ENCODE data around the gene ABI3. TPM values are rescaled to one million over a fixed set of nuclear protein-coding genes. Genes with fewer than 3 reads are reported as not detected.

Gene ABI3
- total RNA-seq, 2 experiments from 2014 or later: 46.3 to 48.2 TPM

- ChIA-PET CTCF (interaction anchor here (1.2 to 1.5 kb wide), 2 partner anchors 26 to 90 kb away, joined by 3 to 5 read pairs; no protein-coding TSS in a partner anchor), POLR2A (interaction anchor here (1.2 to 4.7 kb wide), 5 partner anchors 9 to 22 kb away, joined by 4 to 38 read pairs (median 6); partner anchors contain the start of genes ABI3 and GNGT2)
- Mint-ChIP-seq H3K36me3 (ENCODE audit: low read depth) (peaks cover 3% of the 10 kb centered on the region), H3K9me3 (no peaks in the 10 kb centered on the region), H3K4me3 (no peak overlapping the region), H3K4me1 (peaks cover 18% of the 10 kb centered on the region), H3K27ac (no peak overlapping the region), H3K27me3 (peaks cover 2% of the 10 kb centered on the region)
- DNase-seq: no peak
Observed at GRCh38 chr17:49200423-49201083, 10.0 kb upstream of the ABI3 start.

- CTCF ChIA-PET: no interaction called here
- no peak for DNase-seq
- peaks cover 2% of the 10 kb centered on the region for H3K27me3 Mint-ChIP-seq
- no peak overlapping the region for H3K27ac Mint-ChIP-seq
- H3K36me3 Mint-ChIP-seq (ENCODE audit: low read depth): peaks cover 9% of the 10 kb centered on the region
- POLR2A ChIA-PET: interaction anchor here (1.5 to 4.7 kb wide), 2 partner anchors 8 to 9 kb away, joined by 9 to 38 read pairs; partner anchors contain the start of genes ABI3 and GNGT2
- H3K4me3 Mint-ChIP-seq: no peak overlapping the region
- peaks cover 9% of the 10 kb centered on the region for H3K4me1 Mint-ChIP-seq
- no peaks in the 10 kb centered on the region for H3K9me3 Mint-ChIP-seq
Observed at GRCh38 chr17:49201481-49201927, 9.0 kb upstream of the ABI3 start.

GRCh38 chr17:49203796-49204195 lies 6.7 kb upstream of the ABI3 start:
- H3K27me3 Mint-ChIP-seq: peaks cover 2% of the 10 kb centered on the region
- no peaks in the 10 kb centered on the region for H3K9me3 Mint-ChIP-seq
- H3K36me3 Mint-ChIP-seq (ENCODE audit: low read depth): peaks cover 16% of the 10 kb centered on the region
- DNase-seq: no peak
- H3K4me1 Mint-ChIP-seq: peaks cover 7% of the 10 kb centered on the region
- ChIA-PET CTCF (interaction anchor here (0.9 kb wide), 2 partner anchors 12 to 24 kb away, joined by 3 read pairs; no protein-coding TSS in a partner anchor), POLR2A (interaction anchor here (1.5 to 2.1 kb wide), 2 partner anchors 10 to 12 kb away, joined by 7 to 8 read pairs; no protein-coding TSS in a partner anchor)
- no peak overlapping the region for H3K27ac Mint-ChIP-seq
- H3K4me3 Mint-ChIP-seq: no peak overlapping the region

GRCh38 chr17:49204516-49204915 lies 6.0 kb upstream of the ABI3 start:
- peaks cover 14% of the 10 kb centered on the region for H3K4me1 Mint-ChIP-seq
- H3K27ac Mint-ChIP-seq: no peak overlapping the region
- no peak for DNase-seq
- no peak overlapping the region for H3K4me3 Mint-ChIP-seq
- ChIA-PET POLR2A (interaction anchor here (1.1 to 2.1 kb wide), 3 partner anchors 9 to 13 kb away, joined by 4 to 8 read pairs (median 7); no protein-coding TSS in a partner anchor), CTCF (interaction anchor here (0.9 kb wide), 2 partner anchors 13 to 23 kb away, joined by 3 read pairs; no protein-coding TSS in a partner anchor)
- peaks cover 2% of the 10 kb centered on the region for H3K27me3 Mint-ChIP-seq
- H3K9me3 Mint-ChIP-seq: no peaks in the 10 kb centered on the region
- peaks cover 16% of the 10 kb centered on the region for H3K36me3 Mint-ChIP-seq (ENCODE audit: low read depth)

DNA sequence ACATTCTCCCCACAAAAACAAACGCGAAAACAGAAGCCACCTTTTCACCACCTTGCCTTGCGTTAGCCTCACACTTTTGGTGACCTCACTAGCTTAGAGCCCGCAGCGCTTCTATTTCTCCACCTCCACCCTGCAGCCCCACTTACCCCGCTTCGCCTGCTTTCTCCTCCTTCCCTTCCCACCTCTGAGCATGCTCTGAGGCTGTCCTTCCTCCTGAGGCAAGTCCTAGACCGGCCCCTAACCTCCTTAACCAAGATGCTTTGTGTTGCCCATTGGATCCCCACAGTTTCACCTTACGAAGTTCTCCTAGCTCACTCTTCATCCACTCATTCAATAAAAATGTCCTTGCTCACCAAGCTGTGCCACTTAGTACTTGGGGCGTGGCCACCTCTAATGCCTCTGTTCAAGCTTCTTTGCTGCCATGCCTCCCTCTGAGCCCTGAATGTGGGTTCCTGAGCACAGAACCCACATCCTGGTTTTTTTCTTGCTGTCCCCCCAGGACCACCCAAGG lies 1.4 kb upstream of the ABI3 start:
- CTCF ChIA-PET: interaction anchor here (1.1 to 2.7 kb wide), 6 partner anchors 13 to 160 kb away, joined by 3 to 18 read pairs (median 7); no protein-coding TSS in a partner anchor
- peaks cover 53% of the 10 kb centered on the region for H3K4me1 Mint-ChIP-seq
- DNase-seq: no peak
- peak overlapping the region; percentile 90 for H3K4me3 Mint-ChIP-seq
- POLR2A ChIA-PET: interaction anchor here (1.5 to 7.1 kb wide), 4 partner anchors 10 to 17 kb away, joined by 8 to 88 read pairs (median 40); no protein-coding TSS in a partner anchor
- H3K27me3 Mint-ChIP-seq: no peaks in the 10 kb centered on the region
- peaks cover 38% of the 10 kb centered on the region for H3K36me3 Mint-ChIP-seq (ENCODE audit: low read depth)
- no peaks in the 10 kb centered on the region for H3K9me3 Mint-ChIP-seq
- H3K27ac Mint-ChIP-seq: peak overlapping the region; percentile 86

GRCh38 chr17:49213399-49213798 lies 2.9 kb downstream of the ABI3 start:
- Mint-ChIP-seq H3K27ac (no peak overlapping the region), H3K4me3 (peak overlapping the region; percentile 40), H3K27me3 (no peaks in the 10 kb centered on the region), H3K36me3 (ENCODE audit: low read depth) (peaks cover 59% of the 10 kb centered on the region), H3K9me3 (no peaks in the 10 kb centered on the region), H3K4me1 (peaks cover 86% of the 10 kb centered on the region)
- ChIA-PET POLR2A (interaction anchor here (1.0 to 7.1 kb wide), 4 partner anchors 9 to 21 kb away, joined by 3 to 88 read pairs (median 23); no protein-coding TSS in a partner anchor), CTCF (interaction anchor here (0.9 to 3.3 kb wide), 3 partner anchors 9 to 33 kb away, joined by 3 to 9 read pairs (median 7); no protein-coding TSS in a partner anchor)
- DNase-seq: no peak

- Mint-ChIP-seq H3K4me1 (peaks cover 87% of the 10 kb centered on the region), H3K27ac (no peak overlapping the region), H3K9me3 (no peaks in the 10 kb centered on the region), H3K4me3 (peak overlapping the region; percentile 40), H3K36me3 (ENCODE audit: low read depth) (peaks cover 61% of the 10 kb centered on the region), H3K27me3 (no peaks in the 10 kb centered on the region)
- DNase-seq: no peak
- CTCF ChIA-PET: interaction anchor here (2.4 to 3.3 kb wide), 2 partner anchors 9 to 13 kb away, joined by 7 to 9 read pairs; no protein-coding TSS in a partner anchor
- POLR2A ChIA-PET: interaction anchor here (5.9 kb wide), 1 partner anchor 21 kb away, joined by 72 read pairs; no protein-coding TSS in a partner anchor
Observed at GRCh38 chr17:49213847-49214246, 3.3 kb downstream of the ABI3 start.

GRCh38 chr17:49214676-49215360 lies 4.3 kb downstream of the ABI3 start:
- peak overlapping the region; percentile 69 for H3K27ac Mint-ChIP-seq

DNA sequence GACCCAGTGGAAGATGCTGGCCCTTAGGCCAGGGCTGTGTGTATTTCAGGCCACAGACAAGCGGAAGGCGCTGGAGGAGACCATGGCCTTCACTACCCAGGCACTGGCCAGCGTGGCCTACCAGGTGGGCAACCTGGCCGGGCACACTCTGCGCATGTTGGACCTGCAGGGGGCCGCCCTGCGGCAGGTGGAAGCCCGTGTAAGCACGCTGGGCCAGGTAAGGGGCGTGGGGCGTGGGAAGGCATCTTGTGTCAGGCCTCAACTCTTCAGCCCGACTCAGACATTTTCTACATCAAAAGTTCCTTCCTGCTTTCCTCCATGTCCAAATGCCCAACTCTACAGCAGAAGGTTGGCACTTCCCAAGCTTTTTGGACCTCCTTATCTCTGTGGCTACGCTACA lies 6.0 kb downstream of the ABI3 start:
- Mint-ChIP-seq H3K27me3 (no peaks in the 10 kb centered on the region), H3K4me1 (peaks cover 76% of the 10 kb centered on the region), H3K4me3 (peak overlapping the region; percentile 54), H3K27ac (peak overlapping the region; percentile 85), H3K9me3 (no peaks in the 10 kb centered on the region), H3K36me3 (ENCODE audit: low read depth) (peaks cover 70% of the 10 kb centered on the region)
- POLR2A ChIA-PET: interaction anchor here (5.6 to 5.9 kb wide), 2 partner anchors 12 to 24 kb away, joined by 34 to 72 read pairs; partner anchors contain the start of gene PHOSPHO1
- CTCF ChIA-PET: interaction anchor here (0.7 to 3.3 kb wide), 2 partner anchors 10 to 36 kb away, joined by 4 to 9 read pairs; no protein-coding TSS in a partner anchor
- DNase-seq: no peak

More at GRCh38 chr17:49214676-49215360, 4.3 kb downstream of the ABI3 start:
- no peak for DNase-seq
- H3K36me3 Mint-ChIP-seq (ENCODE audit: low read depth): peaks cover 71% of the 10 kb centered on the region
- ChIA-PET CTCF (interaction anchor here (0.7 to 3.3 kb wide), 3 partner anchors 9 to 23 kb away, joined by 4 to 9 read pairs (median 7); no protein-coding TSS in a partner anchor), POLR2A (interaction anchor here (1.2 to 5.9 kb wide), 4 partner anchors 9 to 22 kb away, joined by 5 to 72 read pairs (median 20); partner anchors contain the start of gene PHOSPHO1)
- H3K9me3 Mint-ChIP-seq: no peaks in the 10 kb centered on the region
- H3K4me1 Mint-ChIP-seq: peaks cover 86% of the 10 kb centered on the region
- H3K27me3 Mint-ChIP-seq: no peaks in the 10 kb centered on the region
- H3K4me3 Mint-ChIP-seq: peak overlapping the region; percentile 33

- no peaks in the 10 kb centered on the region for H3K27me3 Mint-ChIP-seq
- peak overlapping the region; percentile 85 for H3K27ac Mint-ChIP-seq
- no peaks in the 10 kb centered on the region for H3K9me3 Mint-ChIP-seq
- peak overlapping the region; percentile 13 for H3K4me3 Mint-ChIP-seq
- H3K36me3 Mint-ChIP-seq (ENCODE audit: low read depth): peaks cover 73% of the 10 kb centered on the region
- no peak for DNase-seq
- H3K4me1 Mint-ChIP-seq: peaks cover 74% of the 10 kb centered on the region
- ChIA-PET POLR2A (interaction anchor here (1.6 to 5.9 kb wide), 4 partner anchors 11 to 144 kb away, joined by 6 to 72 read pairs (median 20); partner anchors contain the start of genes PHOSPHO1 and ZNF652), CTCF (interaction anchor here (0.7 to 3.3 kb wide), 2 partner anchors 10 to 36 kb away, joined by 4 to 9 read pairs; no protein-coding TSS in a partner anchor)
Observed at GRCh38 chr17:49216953-49217650, 6.6 kb downstream of the ABI3 start.

GRCh38 chr17:49217651-49218413 lies 7.3 kb downstream of the ABI3 start:
- no peaks in the 10 kb centered on the region for H3K9me3 Mint-ChIP-seq
- H3K4me1 Mint-ChIP-seq: peaks cover 71% of the 10 kb centered on the region
- peak overlapping the region; percentile 64 for H3K4me3 Mint-ChIP-seq
- peak; percentile 79 for DNase-seq
- ChIA-PET CTCF (interaction anchor here (0.6 to 1.2 kb wide), 3 partner anchors 11 to 26 kb away, joined by 3 read pairs; no protein-coding TSS in a partner anchor), POLR2A (interaction anchor here (1.2 to 5.9 kb wide), 6 partner anchors 9 to 310 kb away, joined by 3 to 72 read pairs (median 7); partner anchors contain the start of genes PHOSPHO1 and ZNF652)
- H3K27me3 Mint-ChIP-seq: no peaks in the 10 kb centered on the region
- H3K36me3 Mint-ChIP-seq (ENCODE audit: low read depth): peaks cover 76% of the 10 kb centered on the region
- peak overlapping the region; percentile 95 for H3K27ac Mint-ChIP-seq
